ENCODE results near the gene CRP. TPM values are rescaled to one million over a fixed set of nuclear protein-coding genes. Genes with fewer than 3 reads are reported as not detected.

Gene CRP
- total and polyA plus RNA-seq, 9 of the 15 experiments (the other 6 are each of a cell fraction or from before 2014, with no cell fraction given): 0.69 TPM; not detected in 8

GRCh38 chr1:159707472-159708260 lies 6.7 kb downstream of the CRP start:
- in situ Hi-C loops (cut with MboI): no loop called here
- 4% methylated on average over 6 of the region's 6 CpGs for WGBS (ENCODE audit: insufficient coverage, low coverage, missing lambda C conversion rate)
- H3K79me2 ChIP-seq (ENCODE audit: control insufficient read depth, insufficient read depth, low read length): no peaks in the 10 kb centered on the region
- no peaks in the 10 kb centered on the region for H3K9me3 ChIP-seq (replicated peaks; ENCODE audit: control insufficient read depth, insufficient read depth, low read depth, low read length)
- H3K9me1 ChIP-seq (ENCODE audit: control insufficient read depth, insufficient read depth, low read length): no peaks in the 10 kb centered on the region
- H3K27me3 ChIP-seq (ENCODE audit: control insufficient read depth in 2 of 2, insufficient read depth in 2 of 2, low read length in 2 of 2): no peaks in the 10 kb centered on the region
- no peak overlapping the region for H3K4me2 ChIP-seq (ENCODE audit: insufficient read depth, low read length)
- no peak for DNase-seq (ENCODE audit: extremely low read depth in 1 of 4, low spot score in 3 of 4)
- ChIA-PET POLR2A (no interaction called here), CTCF (ENCODE audit: low intra/inter-chr PET ratio) (no interaction called here)
- no peak for ATAC-seq
- TF ChIP-seq E2F5 (CRISPR knock-in tag; IDR thresholded peaks at IDR 0.05) (no peak), POLR2AphosphoS2 (IDR thresholded peaks at IDR 0.05; ENCODE audit: low read length) (no peak), UBTF (IDR thresholded peaks at IDR 0.05; ENCODE audit: borderline replicate concordance in 1 of 2, low read depth in 2 of 2, low read length in 2 of 2) (no peak), ZNF740 (CRISPR knock-in tag; IDR thresholded peaks at IDR 0.05) (no peak), ZNF740 (tag; IDR thresholded peaks at IDR 0.05) (no peak), ZNF280A (IDR thresholded peaks at IDR 0.05; ENCODE audit: low read depth, partially characterized antibody) (no peak), NR2C1 (IDR thresholded peaks at IDR 0.05) (no peak), NR2C1 (tag; IDR thresholded peaks at IDR 0.05) (no peak), MYC (IDR thresholded peaks at IDR 0.05; ENCODE audit: low read depth, low read length) (no peak), MYC (CRISPR knock-in tag; IDR thresholded peaks at IDR 0.05; ENCODE audit: borderline replicate concordance, low read depth) (no peak)
- H2AFZ ChIP-seq (ENCODE audit: low read depth, low read length): no peak overlapping the region
- no peaks in the 10 kb centered on the region for H3K36me3 ChIP-seq (ENCODE audit: control insufficient read depth, insufficient read depth, low read length)
- 0 out of 5 replicates have a peak, but pooled peaks cover 0 to 4% of the 10 kb centered on the region in 2 experiments for H3K4me1 ChIP-seq (replicated peaks in 1 of 2; ENCODE audit: control insufficient read depth in 2 of 2, insufficient read depth in 2 of 2, low read length in 2 of 2)
- no peak for FAIRE-seq
- no peak overlapping the region for H3K27ac ChIP-seq (ENCODE audit: extremely low read depth, low read depth, low read length)
- intact Hi-C loops (cut with micrococcal nuclease): no loop called here
- no peak overlapping the region for H3K9ac ChIP-seq (ENCODE audit: insufficient read depth in 1 of 2, low read depth in 2 of 2, low read length in 2 of 2)
- no TSS peak for BruUV-seq (replicated peaks)
- H3K4me3 ChIP-seq: no peak overlapping the region
- H4K20me1 ChIP-seq (replicated peaks; ENCODE audit: control insufficient read depth, insufficient read depth, low read length): no peaks in the 10 kb centered on the region

Measured in K562 (cell line).